Endodermal cell (in vitro differentiated cells): Measurements from ENCODE around the gene TTC39C. TPM values are rescaled to one million over a fixed set of nuclear protein-coding genes. Genes with fewer than 3 reads are reported as not detected.

Experiments
- DNase-seq: peaks from one replicate; pipeline ENCODE4 v3.0.0-alpha.2; 2017
- H3K27ac ChIP-seq: 2 replicates; pipeline ENCODE4 v1.5.1; 2013; ENCODE audit warnings: mild to moderate bottlenecking, low read depth, low read length, moderate library complexity
- H3K27me3 ChIP-seq: 2 replicates; pipeline ENCODE4 v1.6.1; 2013; ENCODE audit warnings: mild to moderate bottlenecking, low read length, moderate library complexity; ENCODE audit not compliant: insufficient read depth, control insufficient read depth, poor library complexity, severe bottlenecking
- H3K36me3 ChIP-seq: 2 replicates; pipeline ENCODE4 v1.7.0; 2013; ENCODE audit warnings: mild to moderate bottlenecking, low read length, moderate library complexity; ENCODE audit not compliant: control insufficient read depth, insufficient read depth
- H3K4me1 ChIP-seq: one replicate; pipeline ENCODE4 v1.7.0; 2013; ENCODE audit warnings: low read length; ENCODE audit not compliant: control insufficient read depth, insufficient read depth
- H3K4me3 ChIP-seq: 2 replicates; pipeline ENCODE4 v1.5.1; 2013; ENCODE audit warnings: mild to moderate bottlenecking, low read length, moderate library complexity
- H3K9ac ChIP-seq: 2 replicates; pipeline ENCODE4 v1.6.1; 2013; ENCODE audit warnings: mild to moderate bottlenecking, low read length, moderate library complexity; ENCODE audit not compliant: poor library complexity, severe bottlenecking; ENCODE audit errors: extremely low read depth
- H3K9me3 ChIP-seq: 2 replicates; pipeline ENCODE4 v1.6.1; 2013; ENCODE audit warnings: mild to moderate bottlenecking, low read length, moderate library complexity; ENCODE audit not compliant: control insufficient read depth
- H3K27ac Mint-ChIP-seq: 2 replicates; pipeline ENCODE4 v1.8.0; 2020; ENCODE audit warnings: mixed read lengths
- H3K27me3 Mint-ChIP-seq: 2 replicates; pipeline ENCODE4 v1.8.0; 2021; ENCODE audit warnings: mild to moderate bottlenecking, mixed read lengths; ENCODE audit not compliant: insufficient read depth
- H3K36me3 Mint-ChIP-seq: 2 replicates; pipeline ENCODE4 v1.8.0; 2020; ENCODE audit warnings: low read depth, mixed read lengths
- H3K4me1 Mint-ChIP-seq: 2 replicates; pipeline ENCODE4 v1.8.0; 2020; ENCODE audit warnings: mixed read lengths
- H3K4me3 Mint-ChIP-seq: 2 replicates; pipeline ENCODE4 v1.8.0; 2020; ENCODE audit warnings: mild to moderate bottlenecking, moderate library complexity, mixed read lengths
- H3K9me3 Mint-ChIP-seq: 2 replicates; pipeline ENCODE4 v1.8.0; 2020; ENCODE audit warnings: mild to moderate bottlenecking, mixed read lengths
- CTCF ChIP-seq: fragments of 200-600 bp; sonication (generic); conservative IDR thresholded peaks from 2 replicates; pipeline ENCODE4 v1.5.0; 2021; ENCODE audit warnings: antibody characterized with exemption, mild to moderate bottlenecking
- WGBS, 2 experiments: methylation state at CpG; one replicate each; pipeline versions ENCODE4 v1.1.5 to v1.1.7; 2013; ENCODE audit warnings: missing lambda C conversion rate in 2 of 2, mixed read lengths in 1 of 2; ENCODE audit not compliant: insufficient coverage in 1 of 2, insufficient read length in 1 of 2; 5-methylcytosine and 5-hydroxymethylcytosine counted together
- total RNA-seq, 2 donors: library from RNA; stranded (reverse); fragmentation: NEBNext Ultra II Directional in 1 of 2; extraction: Animal tissue kit (Norgen Biotek cat#: 25700) in 1 of 2; gene quantifications; 2 replicates in 1 of 2; 3 replicates in 1 of 2; pipeline ENCODE4 v1.2.1, GENCODE V29; 2021

TTC39C gene
- total RNA-seq, 2 donors from 2014 or later: 14.0 to 19.7 TPM

GRCh38 chr18:24083550-24083949 is 69.0 kb downstream of the TTC39C start:
- Histone ChIP-seq H3K4me3 (no peak overlapping the region), H3K36me3 (no peaks in the 10 kb centered on the region), H3K27ac (no peak overlapping the region), H3K27me3 (no peaks in the 10 kb centered on the region), H3K4me1 (no peaks in the 10 kb centered on the region), H3K9ac (no peak overlapping the region), H3K9me3 (no peaks in the 10 kb centered on the region)
- no peak for TF ChIP-seq CTCF
- Mint-ChIP-seq H3K4me1 (peaks cover 7% of the 10 kb centered on the region), H3K27me3 (no peaks in the 10 kb centered on the region), H3K4me3 (no peak overlapping the region), H3K36me3 (peaks cover 8% of the 10 kb centered on the region), H3K9me3 (no peaks in the 10 kb centered on the region), H3K27ac (no peak overlapping the region)
- no peak for DNase-seq
- WGBS, 2 experiments: 97% methylated on average over 3 of the region's 3 CpGs; no CpG with 5 or more reads in 1 of the 2 experiments

- TF ChIP-seq CTCF: no peak
- no peak for DNase-seq
- Mint-ChIP-seq H3K27me3 (no peaks in the 10 kb centered on the region), H3K4me3 (no peak overlapping the region), H3K36me3 (peaks cover 8% of the 10 kb centered on the region), H3K9me3 (no peaks in the 10 kb centered on the region), H3K4me1 (peaks cover 12% of the 10 kb centered on the region), H3K27ac (no peak overlapping the region)
- 77 to 95% methylated on average over 4 to 5 of the region's 5 CpGs for WGBS, 2 experiments
- Histone ChIP-seq H3K9ac (no peak overlapping the region), H3K36me3 (no peaks in the 10 kb centered on the region), H3K27ac (no peak overlapping the region), H3K4me3 (no peak overlapping the region), H3K9me3 (no peaks in the 10 kb centered on the region), H3K4me1 (no peaks in the 10 kb centered on the region), H3K27me3 (no peaks in the 10 kb centered on the region)
Observed at GRCh38 chr18:24086082-24086481, 71.5 kb downstream of the TTC39C start.

- TF ChIP-seq CTCF: no peak
- Histone ChIP-seq H3K27me3 (no peaks in the 10 kb centered on the region), H3K27ac (no peak overlapping the region), H3K4me1 (no peaks in the 10 kb centered on the region), H3K9ac (no peak overlapping the region), H3K4me3 (no peak overlapping the region), H3K36me3 (no peaks in the 10 kb centered on the region), H3K9me3 (no peaks in the 10 kb centered on the region)
- peaks cover 12% of the 10 kb centered on the region for H3K4me1 Mint-ChIP-seq
- no peak overlapping the region for H3K4me3 Mint-ChIP-seq
- peaks cover 16% of the 10 kb centered on the region for H3K36me3 Mint-ChIP-seq
- WGBS, 2 experiments: 86 to 96% methylated on average over 4 of the region's 4 CpGs
- no peak for DNase-seq
- H3K9me3 Mint-ChIP-seq: no peaks in the 10 kb centered on the region
- H3K27ac Mint-ChIP-seq: no peak overlapping the region
- H3K27me3 Mint-ChIP-seq: no peaks in the 10 kb centered on the region
Observed at GRCh38 chr18:24089076-24089475, 74.5 kb downstream of the TTC39C start.
